ENCODE data around the gene ALG3. TPM values are rescaled to one million over a fixed set of nuclear protein-coding genes. Genes with fewer than 3 reads are reported as not detected.
A peak's percentile ranks its signal among the peaks of the same experiment; 100 is the strongest.

Gene ALG3
- total and polyA plus RNA-seq, 2 experiments from 2014 or later = 52.7 to 94.2 TPM

DNA sequence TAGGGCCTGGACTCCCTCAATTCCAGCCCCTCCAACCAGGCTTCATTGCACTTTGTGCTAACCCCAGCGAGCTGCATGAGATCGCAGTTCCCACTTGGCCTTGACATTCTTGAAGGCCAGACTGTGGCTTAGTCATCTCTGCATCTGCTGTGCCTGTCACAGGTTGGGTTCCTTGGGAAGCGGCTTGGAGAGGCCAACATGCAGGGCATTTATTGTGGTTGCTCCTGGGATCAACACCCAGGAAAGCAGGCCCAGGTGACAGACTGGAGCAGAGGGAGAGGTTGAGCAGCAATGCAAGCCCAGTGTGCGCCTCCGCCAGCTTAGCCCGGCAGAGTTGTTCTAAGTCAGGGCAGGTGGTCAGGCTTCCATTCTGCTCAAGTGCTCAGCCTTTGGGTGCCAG, 52.2 kb downstream of the ALG3 start:
- H3K27me3 ChIP-seq (replicated peaks; ENCODE audit: insufficient read depth) = no peaks in the 10 kb centered on the region
- in situ Hi-C loops (cut with MboI) = no loop called here
- H3F3A ChIP-seq (ENCODE audit: insufficient read depth) = no peaks in the 10 kb centered on the region
- H3K9ac ChIP-seq = no peak overlapping the region
- no peak overlapping the region for H2AFZ ChIP-seq
- DNase-seq = no peak
- H3K36me3 ChIP-seq (ENCODE audit: low read depth) = peaks cover 9% of the 10 kb centered on the region; the same call in 1 of the 2 replicates
- TF ChIP-seq EZH2phosphoT487 (IDR thresholded peaks at IDR 0.05; ENCODE audit: insufficient read depth, low read depth) (no peak), EZH2 (IDR thresholded peaks at IDR 0.05; ENCODE audit: insufficient read depth, poor library complexity, severe bottlenecking) (no peak)
- 76 to 80% methylated on average over 6 of the region's 6 CpGs for whole genome bisulfite sequencing, 2 experiments (ENCODE audit: low coverage in 1 of 2, low lambda C conversion rate in 2 of 2, missing lambda C conversion rate in 2 of 2)
- no peak overlapping the region for H3K4me2 ChIP-seq (ENCODE audit: unreplicated experiment)
- H3K4me3 ChIP-seq = no peak overlapping the region
- peaks cover 11% of the 10 kb centered on the region; the same call in 1 of the 2 replicates for H3K79me2 ChIP-seq (ENCODE audit: insufficient read depth)
- H4K20me1 ChIP-seq (ENCODE audit: insufficient read depth) = no peaks in the 10 kb centered on the region
- no peaks in the 10 kb centered on the region for H3K4me1 ChIP-seq (ENCODE audit: insufficient read depth)
- H3K27ac ChIP-seq = no peak overlapping the region
- H3K9me2 ChIP-seq (ENCODE audit: insufficient read depth) = no peaks in the 10 kb centered on the region
- no peaks in the 10 kb centered on the region for H3K9me3 ChIP-seq (ENCODE audit: low read depth)

DNA sequence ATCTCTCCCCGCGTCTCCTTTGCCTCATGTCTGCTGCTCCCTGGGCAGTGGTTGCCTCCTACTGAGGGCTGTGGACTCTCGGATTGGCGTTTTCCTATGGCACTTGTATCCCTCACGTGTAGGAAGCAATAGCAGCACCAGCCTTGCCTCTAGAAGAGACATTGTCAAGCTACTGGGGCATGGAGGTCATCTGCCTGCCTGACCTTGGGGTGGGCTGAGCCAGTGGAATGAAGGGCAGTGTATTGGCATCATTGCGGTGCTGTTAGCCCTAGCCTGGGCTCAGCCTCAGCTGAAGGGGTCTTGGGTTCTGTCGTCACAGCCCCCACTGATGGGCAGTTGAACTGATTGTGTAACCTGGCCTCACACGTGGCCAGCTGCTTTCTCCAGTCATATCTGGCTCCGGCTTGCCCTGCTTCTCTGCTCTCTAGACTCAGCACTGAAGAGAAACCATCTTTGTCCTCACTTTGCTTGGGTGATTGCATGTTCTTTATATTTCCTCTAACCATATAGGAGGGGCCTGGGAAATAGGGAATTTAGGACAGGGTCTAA, 54.7 kb downstream of the ALG3 start:
- H3K9me3 ChIP-seq (ENCODE audit: low read depth) = no peaks in the 10 kb centered on the region
- H3K4me3 ChIP-seq = no peak overlapping the region
- no peak for DNase-seq
- no peaks in the 10 kb centered on the region for H3K9me2 ChIP-seq (ENCODE audit: insufficient read depth)
- H3K9ac ChIP-seq = no peak overlapping the region
- peaks cover 32% of the 10 kb centered on the region for H3K36me3 ChIP-seq (ENCODE audit: low read depth)
- no peak overlapping the region for H3K4me2 ChIP-seq (ENCODE audit: unreplicated experiment)
- no peak overlapping the region for H2AFZ ChIP-seq
- 72% methylated on average over 9 of the region's 9 CpGs for WGBS, 2 experiments (ENCODE audit: low coverage in 1 of 2, low lambda C conversion rate in 2 of 2, missing lambda C conversion rate in 2 of 2)
- H3K79me2 ChIP-seq (ENCODE audit: insufficient read depth) = peaks cover 35% of the 10 kb centered on the region
- H3K27me3 ChIP-seq (replicated peaks; ENCODE audit: insufficient read depth) = no peaks in the 10 kb centered on the region
- H3K27ac ChIP-seq = no peak overlapping the region
- no peaks in the 10 kb centered on the region for H4K20me1 ChIP-seq (ENCODE audit: insufficient read depth)
- no peak for TF ChIP-seq EZH2 (IDR thresholded peaks at IDR 0.05; ENCODE audit: insufficient read depth, poor library complexity, severe bottlenecking)
- no peak for TF ChIP-seq EZH2phosphoT487 (IDR thresholded peaks at IDR 0.05; ENCODE audit: insufficient read depth, low read depth)
- no peaks in the 10 kb centered on the region for H3K4me1 ChIP-seq (ENCODE audit: insufficient read depth)
- no peaks in the 10 kb centered on the region for H3F3A ChIP-seq (ENCODE audit: insufficient read depth)
- in situ Hi-C loops (cut with MboI) = no loop called here

DNA sequence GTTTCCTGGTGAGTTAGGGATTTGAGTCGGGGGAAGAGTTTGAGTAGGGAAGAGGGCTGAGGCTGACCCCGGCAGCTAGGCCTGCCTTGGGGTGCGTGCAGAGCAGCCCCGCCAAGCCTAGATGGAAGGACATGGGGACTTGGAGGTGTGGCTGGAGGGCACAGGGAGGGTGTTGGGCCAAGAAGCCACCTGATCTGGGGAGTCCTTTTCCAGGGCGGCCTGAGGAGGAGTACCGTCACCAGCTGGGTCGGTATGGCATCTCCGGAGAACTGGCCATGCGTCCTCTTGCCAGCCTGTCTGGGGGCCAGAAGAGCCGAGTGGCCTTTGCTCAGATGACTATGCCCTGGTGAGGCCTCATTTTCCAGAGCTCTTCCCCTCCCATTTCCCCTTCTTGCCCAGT, 55.9 kb downstream of the ALG3 start:
- H3F3A ChIP-seq (ENCODE audit: insufficient read depth) = no peaks in the 10 kb centered on the region
- in situ Hi-C loops (cut with MboI) = no loop called here
- H3K4me2 ChIP-seq (ENCODE audit: unreplicated experiment) = no peak overlapping the region
- H3K9me3 ChIP-seq (ENCODE audit: low read depth) = no peaks in the 10 kb centered on the region
- no peak overlapping the region for H2AFZ ChIP-seq
- no peaks in the 10 kb centered on the region for H4K20me1 ChIP-seq (ENCODE audit: insufficient read depth)
- H3K4me3 ChIP-seq = no peak overlapping the region
- no peak overlapping the region for H3K27ac ChIP-seq
- TF ChIP-seq EZH2phosphoT487 (IDR thresholded peaks at IDR 0.05; ENCODE audit: insufficient read depth, low read depth) = no peak
- TF ChIP-seq EZH2 (IDR thresholded peaks at IDR 0.05; ENCODE audit: insufficient read depth, poor library complexity, severe bottlenecking) = no peak
- peaks cover 32% of the 10 kb centered on the region for H3K36me3 ChIP-seq (ENCODE audit: low read depth)
- no peak overlapping the region for H3K9ac ChIP-seq
- H3K27me3 ChIP-seq (replicated peaks; ENCODE audit: insufficient read depth) = no peaks in the 10 kb centered on the region
- DNase-seq = no peak
- H3K9me2 ChIP-seq (ENCODE audit: insufficient read depth) = no peaks in the 10 kb centered on the region
- peaks cover 47% of the 10 kb centered on the region for H3K79me2 ChIP-seq (ENCODE audit: insufficient read depth)
- no peaks in the 10 kb centered on the region for H3K4me1 ChIP-seq (ENCODE audit: insufficient read depth)
- WGBS, 2 experiments (ENCODE audit: low coverage in 1 of 2, low lambda C conversion rate in 2 of 2, missing lambda C conversion rate in 2 of 2) = 94 to 100% methylated on average over 6 to 9 of the region's 10 CpGs

MicroRNAs encoded within 50 kb of the gene (microRNA counts, 767-probe panel; counts per million panel counts)
- microRNA hsa-miR-1224-3p (447 counts per million, percentile 86 among the panel's probes with 10 or more counts), microRNA hsa-miR-1224-5p (447 counts per million, percentile 86 among the panel's probes with 10 or more counts)

Small RNAs within 50 kb of the gene (microRNA-seq; reads per million reads assigned to microRNA genes)
- gene MIR1224 (ENCODE audit: borderline number of aligned reads) = not detected

Small RNAs within 50 kb of the gene (small RNA-seq; reads per million reads assigned to genes)
- gene MIR1224 (ENCODE audit: low read depth, low replicate concordance) = not detected

Other genes with a start within 250 kb of the ALG3 start
- 14.0 and 14.7 TPM in 2 replicates for gene ABCC5, start 231.1 kb downstream of the ALG3 start, total RNA-seq (2014; rRNA removed; shearing (Covaris generic))
- gene ABCC5, start 231.1 kb downstream of the ALG3 start, polyA plus RNA-seq (2016; fragmentation: Nextera tagmentation; extraction: Ambion mirVana) = 16.1 and 17.1 TPM in 2 replicates
- not detected in 2 replicates for gene HTR3D, start 217.2 kb downstream of the ALG3 start, total RNA-seq (2014; rRNA removed; shearing (Covaris generic))
- not detected in 2 replicates for gene HTR3D, start 217.2 kb downstream of the ALG3 start, polyA plus RNA-seq (2016; fragmentation: Nextera tagmentation; extraction: Ambion mirVana)
- gene HTR3C, start 195.9 kb downstream of the ALG3 start, total RNA-seq (2014; rRNA removed; shearing (Covaris generic)) = not detected in 2 replicates
- not detected in 2 replicates for gene HTR3C, start 195.9 kb downstream of the ALG3 start, polyA plus RNA-seq (2016; fragmentation: Nextera tagmentation; extraction: Ambion mirVana)
- not detected in 2 replicates for gene HTR3E, start 151.9 kb downstream of the ALG3 start, total RNA-seq (2014; rRNA removed; shearing (Covaris generic))
- gene HTR3E, start 151.9 kb downstream of the ALG3 start, polyA plus RNA-seq (2016; fragmentation: Nextera tagmentation; extraction: Ambion mirVana) = not detected in 2 replicates
- 27.8 and 55.5 TPM in 2 replicates for gene EIF2B5, start 113.6 kb downstream of the ALG3 start, total RNA-seq (2014; rRNA removed; shearing (Covaris generic))
- gene EIF2B5, start 113.6 kb downstream of the ALG3 start, polyA plus RNA-seq (2016; fragmentation: Nextera tagmentation; extraction: Ambion mirVana) = 28.3 and 31.2 TPM in 2 replicates
- gene DVL3, start 93.6 kb downstream of the ALG3 start, total RNA-seq (2014; rRNA removed; shearing (Covaris generic)) = 66.9 and 76.4 TPM in 2 replicates
- 31.1 and 42.7 TPM in 2 replicates for gene DVL3, start 93.6 kb downstream of the ALG3 start, polyA plus RNA-seq (2016; fragmentation: Nextera tagmentation; extraction: Ambion mirVana)
- gene AP2M1, start 74.1 kb downstream of the ALG3 start, total RNA-seq (2014; rRNA removed; shearing (Covaris generic)) = 889 and 951 TPM in 2 replicates
- 1,073 and 1,100 TPM in 2 replicates for gene AP2M1, start 74.1 kb downstream of the ALG3 start, polyA plus RNA-seq (2016; fragmentation: Nextera tagmentation; extraction: Ambion mirVana)
- 47.8 and 56.5 TPM in 2 replicates for gene ABCF3, start 62.8 kb downstream of the ALG3 start, total RNA-seq (2014; rRNA removed; shearing (Covaris generic))
- gene ABCF3, start 62.8 kb downstream of the ALG3 start, polyA plus RNA-seq (2016; fragmentation: Nextera tagmentation; extraction: Ambion mirVana) = 58.6 and 59.1 TPM in 2 replicates
- not detected in 2 replicates for gene VWA5B2, start 19.4 kb downstream of the ALG3 start, total RNA-seq (2014; rRNA removed; shearing (Covaris generic))
- not detected in 2 replicates for gene VWA5B2, start 19.4 kb downstream of the ALG3 start, polyA plus RNA-seq (2016; fragmentation: Nextera tagmentation; extraction: Ambion mirVana)
- 4.0 and 7.2 TPM in 2 replicates for gene EEF1AKMT4, start 710 bp upstream of the ALG3 start, total RNA-seq (2014; rRNA removed; shearing (Covaris generic))
- gene EEF1AKMT4, start 710 bp upstream of the ALG3 start, polyA plus RNA-seq (2016; fragmentation: Nextera tagmentation; extraction: Ambion mirVana) = 5.3 and 6.1 TPM in 2 replicates
- gene CAMK2N2, start 12.6 kb upstream of the ALG3 start, total RNA-seq (2014; rRNA removed; shearing (Covaris generic)) = 0.11 TPM in 1 of 2 replicates, not detected in the other
- 0.14 TPM in 1 of 2 replicates, not detected in the other for gene CAMK2N2, start 12.6 kb upstream of the ALG3 start, polyA plus RNA-seq (2016; fragmentation: Nextera tagmentation; extraction: Ambion mirVana)
- gene ECE2, start 27.1 kb upstream of the ALG3 start, total RNA-seq (2014; rRNA removed; shearing (Covaris generic)) = not detected in 2 replicates
- not detected in 2 replicates for gene ECE2, start 27.1 kb upstream of the ALG3 start, polyA plus RNA-seq (2016; fragmentation: Nextera tagmentation; extraction: Ambion mirVana)
- gene PSMD2, start 50.3 kb upstream of the ALG3 start, total RNA-seq (2014; rRNA removed; shearing (Covaris generic)) = 596 and 602 TPM in 2 replicates
- gene PSMD2, start 50.3 kb upstream of the ALG3 start, polyA plus RNA-seq (2016; fragmentation: Nextera tagmentation; extraction: Ambion mirVana) = 513 and 518 TPM in 2 replicates
- 366 and 370 TPM in 2 replicates for gene EIF4G1, start 65.6 kb upstream of the ALG3 start, total RNA-seq (2014; rRNA removed; shearing (Covaris generic))
- 183 and 184 TPM in 2 replicates for gene EIF4G1, start 65.6 kb upstream of the ALG3 start, polyA plus RNA-seq (2016; fragmentation: Nextera tagmentation; extraction: Ambion mirVana)
- 24.5 and 44.9 TPM in 2 replicates for gene FAM131A, start 88.6 kb upstream of the ALG3 start, total RNA-seq (2014; rRNA removed; shearing (Covaris generic))
- 5.6 and 7.0 TPM in 2 replicates for gene FAM131A, start 88.6 kb upstream of the ALG3 start, polyA plus RNA-seq (2016; fragmentation: Nextera tagmentation; extraction: Ambion mirVana)
- gene CLCN2, start 112.6 kb upstream of the ALG3 start, total RNA-seq (2014; rRNA removed; shearing (Covaris generic)) = 1.2 and 1.8 TPM in 2 replicates
- 1.3 and 1.5 TPM in 2 replicates for gene CLCN2, start 112.6 kb upstream of the ALG3 start, polyA plus RNA-seq (2016; fragmentation: Nextera tagmentation; extraction: Ambion mirVana)
- 73.0 and 81.2 TPM in 2 replicates for gene POLR2H, start 112.7 kb upstream of the ALG3 start, total RNA-seq (2014; rRNA removed; shearing (Covaris generic))
- 66.3 and 69.7 TPM in 2 replicates for gene POLR2H, start 112.7 kb upstream of the ALG3 start, polyA plus RNA-seq (2016; fragmentation: Nextera tagmentation; extraction: Ambion mirVana)
- not detected in 2 replicates for gene THPO, start 129.2 kb upstream of the ALG3 start, total RNA-seq (2014; rRNA removed; shearing (Covaris generic))
- not detected in 2 replicates for gene THPO, start 129.2 kb upstream of the ALG3 start, polyA plus RNA-seq (2016; fragmentation: Nextera tagmentation; extraction: Ambion mirVana)
- gene CHRD, start 131.1 kb upstream of the ALG3 start, total RNA-seq (2014; rRNA removed; shearing (Covaris generic)) = 0.22 and 0.25 TPM in 2 replicates
- 0.13 and 0.15 TPM in 2 replicates for gene CHRD, start 131.1 kb upstream of the ALG3 start, polyA plus RNA-seq (2016; fragmentation: Nextera tagmentation; extraction: Ambion mirVana)

Measured in GM23248 (cell line).